ENCODE measurements around the gene MAP6.

The MAP6 gene

DNA sequence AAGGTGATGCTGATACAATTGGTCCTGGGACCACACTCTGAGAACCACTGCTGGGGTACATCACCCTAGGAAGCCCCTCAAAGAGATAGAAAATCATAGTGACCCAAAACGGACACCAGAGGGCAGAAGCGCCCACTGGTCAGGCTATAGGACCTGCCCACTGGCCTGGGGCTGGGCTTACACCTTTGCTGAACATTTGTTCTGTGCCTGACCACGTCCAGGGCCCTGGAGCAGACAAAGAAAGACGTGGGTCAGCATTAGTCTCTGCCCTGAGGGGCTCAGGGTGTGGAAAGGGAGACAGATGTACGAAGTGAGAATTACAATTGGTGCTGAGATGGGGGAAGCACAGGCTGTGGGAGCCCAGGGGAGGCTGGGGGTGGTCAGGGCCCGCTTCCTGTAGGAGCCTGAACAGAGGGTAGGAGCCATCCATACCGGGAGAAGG lies 121.2 kb downstream of the MAP6 start:
- peak; percentile 69 for DNase-seq

DNA sequence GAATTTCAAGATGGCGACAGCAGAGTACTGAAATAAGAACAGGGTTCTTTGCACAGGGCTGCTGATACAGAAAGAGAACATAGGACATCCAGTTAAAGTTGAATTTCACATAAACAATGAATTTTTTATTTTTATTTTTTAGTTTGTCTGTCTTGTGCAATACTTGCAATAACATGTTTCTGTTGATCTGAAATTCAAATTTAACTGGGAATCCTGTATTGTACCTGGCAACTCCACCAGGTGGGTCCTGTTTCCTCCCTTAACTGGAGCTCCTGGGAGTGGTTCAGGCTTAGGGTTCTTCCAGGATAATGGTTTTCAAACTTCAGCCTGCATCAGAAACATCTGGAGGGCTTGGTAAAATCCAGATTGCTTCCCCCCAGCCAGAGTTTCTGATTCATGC lies 121.7 kb downstream of the MAP6 start:
- no peak for DNase-seq

DNA sequence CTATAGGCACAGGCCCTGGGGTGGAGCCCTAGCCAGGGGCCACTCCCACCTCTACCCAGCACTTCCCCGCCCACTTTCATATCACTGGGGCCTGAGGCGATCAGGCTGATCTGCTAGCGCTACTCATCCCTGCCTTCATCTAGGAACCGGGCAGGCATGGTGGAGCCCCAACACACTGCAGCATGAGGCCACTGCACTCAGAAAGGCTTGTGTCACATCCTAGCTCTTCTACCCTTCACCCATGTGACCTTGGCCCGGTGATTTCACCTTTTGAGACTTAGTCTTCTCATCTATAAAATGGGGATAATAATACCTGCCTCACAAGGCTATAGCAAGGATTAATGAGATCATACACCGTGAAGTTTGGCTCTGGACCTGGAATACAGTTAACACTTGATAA lies 125.0 kb downstream of the MAP6 start:
- DNase-seq = no peak

DNA sequence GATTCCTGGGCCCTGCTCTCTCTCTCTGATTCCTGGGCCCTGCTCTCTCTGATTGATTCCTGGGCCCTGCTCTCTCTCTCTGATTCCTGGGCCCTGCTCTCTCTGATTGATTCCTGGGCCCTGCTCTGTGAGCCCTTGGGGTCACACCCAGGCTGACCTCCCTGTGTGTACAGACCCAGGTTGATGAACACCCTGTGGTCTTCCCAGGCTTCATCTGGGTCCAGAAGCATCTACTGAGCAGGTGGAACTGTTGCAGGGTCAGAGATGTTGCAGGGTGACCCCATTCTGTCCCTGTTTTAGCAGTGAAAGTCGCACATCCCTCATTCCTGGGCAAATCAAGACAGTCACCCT lies 126.8 kb downstream of the MAP6 start:
- no peak for DNase-seq

DNA sequence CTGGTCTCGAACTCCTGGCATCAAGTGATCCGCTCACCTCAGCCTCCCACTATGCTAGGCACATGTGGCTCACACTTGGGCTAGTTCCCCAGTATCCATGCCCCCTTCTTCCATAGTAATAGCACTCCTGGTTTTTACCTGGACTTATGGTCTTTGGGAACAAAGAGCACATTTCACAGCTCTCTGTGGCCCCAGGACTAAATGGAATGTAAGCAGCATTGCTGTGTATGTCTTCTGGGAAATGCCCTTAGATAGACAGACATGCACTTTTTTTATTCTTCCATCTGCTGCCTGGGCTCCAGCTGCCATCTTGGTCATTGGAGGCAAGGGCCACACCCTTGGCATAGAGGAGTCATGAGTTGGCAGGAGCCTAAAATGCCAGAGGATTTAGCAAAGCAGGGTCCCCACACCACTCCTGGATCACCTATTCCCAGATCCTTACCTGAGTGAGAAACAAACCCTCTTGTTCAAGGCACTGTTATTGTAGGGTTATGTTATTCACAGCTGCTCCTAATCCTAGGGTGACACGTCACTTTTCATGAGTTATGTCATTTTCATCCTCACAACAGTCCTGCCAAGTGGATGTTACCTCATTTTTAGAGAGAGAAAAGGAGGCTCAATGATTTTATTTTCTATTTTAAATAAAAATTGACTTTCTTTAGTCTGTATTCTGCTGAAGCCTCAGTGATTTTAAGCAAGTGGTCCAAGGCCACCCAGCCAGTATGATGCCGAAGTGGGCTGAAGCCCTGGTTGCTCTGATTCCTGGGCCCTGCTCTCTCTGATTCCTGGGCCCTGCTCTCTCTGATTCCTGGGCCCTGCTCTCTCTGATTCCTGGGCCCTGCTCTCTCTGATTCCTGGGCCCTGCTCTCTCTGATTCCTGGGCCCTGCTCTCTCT lies 127.4 kb downstream of the MAP6 start:
- DNase-seq = no peak

DNA sequence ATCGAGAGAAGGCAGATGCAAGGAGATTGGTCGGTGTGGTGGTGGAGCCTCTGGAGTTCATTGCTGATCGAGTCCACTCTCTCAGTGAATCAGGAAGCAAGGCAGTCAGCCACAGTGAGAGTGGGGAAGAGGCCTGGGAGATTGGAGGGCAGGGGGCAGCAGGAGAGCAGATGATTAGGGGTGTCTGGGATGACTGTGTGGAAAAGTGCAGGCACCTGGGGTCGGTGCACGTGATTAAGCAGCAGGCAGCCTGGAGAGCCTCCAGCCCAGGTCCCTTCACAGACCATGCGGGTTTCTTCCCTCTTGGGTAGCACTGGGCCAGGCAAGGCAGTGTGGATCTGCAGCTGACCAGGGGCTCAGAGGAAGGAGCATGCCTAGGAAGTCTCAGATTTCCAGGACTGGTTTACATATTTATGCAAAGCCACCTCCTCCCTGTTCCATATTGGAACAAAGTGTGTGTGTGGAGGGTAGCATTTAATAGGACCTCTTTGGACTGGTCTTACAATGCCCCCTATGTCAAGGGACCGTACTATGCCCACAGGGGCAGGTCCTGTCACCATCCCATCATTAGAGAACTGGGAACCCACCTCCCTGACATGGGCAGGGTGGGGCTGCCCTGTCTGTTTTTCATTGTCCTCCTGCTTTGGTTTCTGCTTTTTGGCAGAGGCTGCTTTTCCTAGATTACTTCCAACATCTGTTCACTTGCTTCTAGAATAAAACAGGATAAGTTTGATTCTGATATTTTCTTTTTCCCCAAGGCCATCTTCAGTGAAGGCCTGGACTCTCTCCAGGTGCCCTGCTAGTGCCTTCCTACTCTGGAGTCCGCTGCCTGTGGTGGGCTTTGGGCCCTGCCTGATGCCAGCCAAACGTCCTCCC lies 129.1 kb downstream of the MAP6 start:
- DNase-seq = no peak

DNA sequence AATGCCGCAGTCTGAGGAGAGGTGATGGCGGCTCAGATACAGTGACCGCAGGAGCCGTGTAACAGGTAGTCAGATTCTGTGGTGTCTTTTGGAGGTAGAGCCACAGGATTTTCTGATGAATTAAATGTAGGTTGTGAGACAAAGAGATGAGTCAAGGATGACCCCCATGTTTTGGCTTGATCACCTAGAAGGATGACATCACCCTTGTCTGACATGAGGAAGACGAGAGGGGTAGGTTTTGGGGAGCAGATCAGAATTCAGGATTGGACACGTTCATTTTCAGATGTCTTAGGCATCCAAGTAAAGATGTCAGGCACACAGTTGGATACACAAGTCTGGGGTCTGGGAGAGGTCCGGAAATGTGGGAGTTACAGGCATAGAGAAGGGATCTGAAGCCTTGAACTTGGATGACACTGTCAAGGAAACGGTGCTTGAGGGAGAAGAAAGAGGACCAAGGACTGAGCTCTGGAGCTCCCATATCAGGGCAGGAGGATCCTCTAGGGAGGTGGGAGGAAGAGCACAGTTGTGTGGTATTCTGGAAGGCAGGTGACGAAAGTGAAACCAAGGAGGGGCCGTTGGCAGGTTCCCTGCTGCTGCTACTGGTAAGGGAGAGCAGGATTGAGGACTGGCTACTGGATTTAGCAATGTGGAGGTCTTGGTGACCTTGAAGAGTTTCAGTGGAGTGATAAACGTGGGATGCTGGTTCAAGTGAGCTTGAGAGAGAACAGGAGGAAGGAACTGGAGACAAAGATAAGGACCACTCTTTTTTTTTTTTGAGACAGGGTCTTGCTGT lies 130.5 kb downstream of the MAP6 start:
- DNase-seq = no peak

DNA sequence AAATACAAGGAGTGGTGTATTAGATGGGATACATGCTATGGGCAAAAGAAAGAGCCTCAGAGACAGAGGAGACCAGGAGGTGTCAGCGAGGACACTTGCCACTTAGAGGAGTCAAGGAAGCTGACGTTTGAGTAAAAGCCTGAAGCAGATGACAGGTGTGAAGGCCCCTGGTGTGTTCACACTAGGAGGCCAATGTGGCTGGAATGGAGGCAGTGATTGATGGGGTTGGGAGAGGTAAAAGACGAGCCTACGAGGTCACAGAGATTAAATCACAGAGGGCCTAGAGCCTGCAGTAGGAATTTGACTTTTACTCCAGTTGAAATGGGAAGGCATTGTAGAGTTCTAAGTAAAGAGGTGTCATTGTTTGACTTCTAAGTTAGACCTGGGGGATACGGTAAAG lies 131.1 kb downstream of the MAP6 start:
- DNase-seq = no peak

Data from DMS79 treated with DMSO at 0.1 percent for 48 hours (cell line).